ENCODE data around the gene CHRNG. TPM values are rescaled to one million over a fixed set of nuclear protein-coding genes. Genes with fewer than 3 reads are reported as not detected.

The CHRNG gene
- total RNA-seq, 1 donor from 2014 or later = not detected

GRCh38 chr2:232543491-232543890, 4.0 kb downstream of the CHRNG start:
- H3K4me3 Mint-ChIP-seq (ENCODE audit: unreplicated experiment) = no peak overlapping the region
- Histone ChIP-seq H3K9me3 (ENCODE audit: insufficient read depth, low read depth, low read length) (peaks cover under 1% of the 10 kb centered on the region), H4K20me1 (ENCODE audit: insufficient read depth, low read length) (peaks cover 14% of the 10 kb centered on the region), H3K27ac (ENCODE audit: low read depth, low read length) (no peak overlapping the region), H3K27me3 (ENCODE audit: insufficient read depth, low read length) (no peaks in the 10 kb centered on the region), H3K9ac (ENCODE audit: low read length) (no peak overlapping the region), H3K79me2 (ENCODE audit: insufficient read depth, low read length) (peaks cover 30% of the 10 kb centered on the region), H2AFZ (ENCODE audit: low read depth, low read length) (no peak overlapping the region), H3K36me3 (ENCODE audit: insufficient read depth, low read length) (peaks cover 6% of the 10 kb centered on the region), H3K4me1 (ENCODE audit: insufficient read depth, low read length) (no peaks in the 10 kb centered on the region), H3K4me2 (ENCODE audit: low read length) (no peak overlapping the region), H3K4me3 (ENCODE audit: insufficient read depth, low read depth, low read length) (no peak overlapping the region)
- no peaks in the 10 kb centered on the region for H3K4me1 Mint-ChIP-seq (ENCODE audit: low read depth, unreplicated experiment)
- H3K36me3 Mint-ChIP-seq (ENCODE audit: low read depth, unreplicated experiment) = peaks cover 9% of the 10 kb centered on the region
- no peak overlapping the region for H3K27ac Mint-ChIP-seq (ENCODE audit: unreplicated experiment)
- no peak for FAIRE-seq
- DNase-seq (ENCODE audit: low read depth) = no peak
- TF ChIP-seq, protein P1, sequence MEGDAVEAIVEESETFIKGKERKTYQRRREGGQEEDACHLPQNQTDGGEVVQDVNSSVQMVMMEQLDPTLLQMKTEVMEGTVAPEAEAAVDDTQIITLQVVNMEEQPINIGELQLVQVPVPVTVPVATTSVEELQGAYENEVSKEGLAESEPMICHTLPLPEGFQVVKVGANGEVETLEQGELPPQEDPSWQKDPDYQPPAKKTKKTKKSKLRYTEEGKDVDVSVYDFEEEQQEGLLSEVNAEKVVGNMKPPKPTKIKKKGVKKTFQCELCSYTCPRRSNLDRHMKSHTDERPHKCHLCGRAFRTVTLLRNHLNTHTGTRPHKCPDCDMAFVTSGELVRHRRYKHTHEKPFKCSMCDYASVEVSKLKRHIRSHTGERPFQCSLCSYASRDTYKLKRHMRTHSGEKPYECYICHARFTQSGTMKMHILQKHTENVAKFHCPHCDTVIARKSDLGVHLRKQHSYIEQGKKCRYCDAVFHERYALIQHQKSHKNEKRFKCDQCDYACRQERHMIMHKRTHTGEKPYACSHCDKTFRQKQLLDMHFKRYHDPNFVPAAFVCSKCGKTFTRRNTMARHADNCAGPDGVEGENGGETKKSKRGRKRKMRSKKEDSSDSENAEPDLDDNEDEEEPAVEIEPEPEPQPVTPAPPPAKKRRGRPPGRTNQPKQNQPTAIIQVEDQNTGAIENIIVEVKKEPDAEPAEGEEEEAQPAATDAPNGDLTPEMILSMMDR (IDR thresholded peaks at IDR 0.05; ENCODE audit: insufficient read depth, low read depth, low read length) = no peak
- no peaks in the 10 kb centered on the region for H3K27me3 Mint-ChIP-seq (ENCODE audit: low read depth, unreplicated experiment)
- H3K9me3 Mint-ChIP-seq (ENCODE audit: unreplicated experiment) = peaks cover 1% of the 10 kb centered on the region

- H3K27me3 Mint-ChIP-seq (ENCODE audit: low read depth, unreplicated experiment) = no peaks in the 10 kb centered on the region
- Histone ChIP-seq H3K27ac (ENCODE audit: low read depth, low read length) (no peak overlapping the region), H3K9me3 (ENCODE audit: insufficient read depth, low read depth, low read length) (peaks cover 3% of the 10 kb centered on the region), H3K79me2 (ENCODE audit: insufficient read depth, low read length) (peaks cover 36% of the 10 kb centered on the region), H3K36me3 (ENCODE audit: insufficient read depth, low read length) (peaks cover 6% of the 10 kb centered on the region), H3K4me1 (ENCODE audit: insufficient read depth, low read length) (no peaks in the 10 kb centered on the region), H4K20me1 (ENCODE audit: insufficient read depth, low read length) (peaks cover 14% of the 10 kb centered on the region), H3K9ac (ENCODE audit: low read length) (no peak overlapping the region), H3K27me3 (ENCODE audit: insufficient read depth, low read length) (no peaks in the 10 kb centered on the region), H3K4me3 (ENCODE audit: insufficient read depth, low read depth, low read length) (no peak overlapping the region), H2AFZ (ENCODE audit: low read depth, low read length) (no peak overlapping the region), H3K4me2 (ENCODE audit: low read length) (no peak overlapping the region)
- peaks cover 6% of the 10 kb centered on the region for H3K9me3 Mint-ChIP-seq (ENCODE audit: unreplicated experiment)
- TF ChIP-seq EZH2 (IDR thresholded peaks at IDR 0.05; ENCODE audit: insufficient read depth, low read length) = no peak
- TF ChIP-seq, protein P1 (IDR thresholded peaks at IDR 0.05; ENCODE audit: insufficient read depth, low read depth, low read length) = no peak
- H3K4me1 Mint-ChIP-seq (ENCODE audit: low read depth, unreplicated experiment) = no peaks in the 10 kb centered on the region
- peaks cover 9% of the 10 kb centered on the region for H3K36me3 Mint-ChIP-seq (ENCODE audit: low read depth, unreplicated experiment)
- no peak for FAIRE-seq
- no peak overlapping the region for H3K27ac Mint-ChIP-seq (ENCODE audit: unreplicated experiment)
- H3K4me3 Mint-ChIP-seq (ENCODE audit: unreplicated experiment) = no peak overlapping the region
- no peak for DNase-seq (ENCODE audit: low read depth)
Measured at GRCh38 chr2:232543928-232544631, 4.6 kb downstream of the CHRNG start.

DNA sequence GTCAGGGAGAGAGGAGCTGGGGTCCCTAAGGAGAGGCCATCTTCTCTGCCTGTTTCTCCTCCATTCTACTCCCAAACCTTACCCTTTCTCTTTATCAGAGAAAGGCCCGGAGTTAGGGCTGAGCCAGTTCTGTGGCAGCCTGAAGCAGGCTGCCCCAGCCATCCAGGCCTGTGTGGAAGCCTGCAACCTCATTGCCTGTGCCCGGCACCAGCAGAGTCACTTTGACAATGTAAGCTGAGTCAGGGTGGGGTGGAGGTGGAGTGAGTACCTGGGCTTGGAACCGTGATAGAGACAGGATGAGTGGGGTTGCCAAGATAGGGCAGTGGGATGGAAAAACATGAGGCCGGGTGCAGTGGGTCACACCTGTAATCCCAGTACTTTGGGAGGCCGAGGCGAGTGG, 5.2 kb downstream of the CHRNG start:
- no peaks in the 10 kb centered on the region for H3K27me3 ChIP-seq (ENCODE audit: insufficient read depth, low read length)
- H3K4me3 ChIP-seq (ENCODE audit: insufficient read depth, low read depth, low read length) = no peak overlapping the region
- TF ChIP-seq, protein P1 (IDR thresholded peaks at IDR 0.05; ENCODE audit: insufficient read depth, low read depth, low read length) = no peak
- TF ChIP-seq EZH2 (IDR thresholded peaks at IDR 0.05; ENCODE audit: insufficient read depth, low read length) = no peak
- peaks cover 3% of the 10 kb centered on the region for H3K9me3 ChIP-seq (ENCODE audit: insufficient read depth, low read depth, low read length)
- peaks cover 42% of the 10 kb centered on the region for H3K79me2 ChIP-seq (ENCODE audit: insufficient read depth, low read length)
- H3K4me1 ChIP-seq (ENCODE audit: insufficient read depth, low read length) = peaks cover 3% of the 10 kb centered on the region
- no peak for FAIRE-seq
- no peak overlapping the region for H3K9ac ChIP-seq (ENCODE audit: low read length)
- H3K4me2 ChIP-seq (ENCODE audit: low read length) = no peak overlapping the region
- no peak overlapping the region for H3K4me3 Mint-ChIP-seq (ENCODE audit: unreplicated experiment)
- no peak for DNase-seq (ENCODE audit: low read depth)
- H3K36me3 Mint-ChIP-seq (ENCODE audit: low read depth, unreplicated experiment) = peaks cover 9% of the 10 kb centered on the region
- H3K36me3 ChIP-seq (ENCODE audit: insufficient read depth, low read length) = peaks cover 6% of the 10 kb centered on the region
- no peak overlapping the region for H3K27ac Mint-ChIP-seq (ENCODE audit: unreplicated experiment)
- H2AFZ ChIP-seq (ENCODE audit: low read depth, low read length) = no peak overlapping the region
- H4K20me1 ChIP-seq (ENCODE audit: insufficient read depth, low read length) = peaks cover 14% of the 10 kb centered on the region
- H3K4me1 Mint-ChIP-seq (ENCODE audit: low read depth, unreplicated experiment) = no peaks in the 10 kb centered on the region
- H3K27ac ChIP-seq (ENCODE audit: low read depth, low read length) = no peak overlapping the region
- peaks cover 7% of the 10 kb centered on the region for H3K9me3 Mint-ChIP-seq (ENCODE audit: unreplicated experiment)
- no peaks in the 10 kb centered on the region for H3K27me3 Mint-ChIP-seq (ENCODE audit: low read depth, unreplicated experiment)
